ENCODE data around the gene GREB1. TPM values are rescaled to one million over a fixed set of nuclear protein-coding genes. Genes with fewer than 3 reads are reported as not detected.

The GREB1 gene
- total and polyA plus RNA-seq, 2 donors (not counting 1 experiment from before 2014, with no cell fraction given): 0.04 to 0.39 TPM

GRCh38 chr2:11628675-11629074, 94.8 kb downstream of the GREB1 start:
- Histone ChIP-seq H3K9me3 (ENCODE audit: control extremely low read depth in 1 of 3, control insufficient read depth in 2 of 3, insufficient read depth in 1 of 3, low read length in 2 of 3) (peaks cover 0 to 22% (median 3%) of the 10 kb centered on the region in 3 donors), H3K4me1 (ENCODE audit: control insufficient read depth in 2 of 2, insufficient read depth in 2 of 2, low read length in 2 of 2) (no peaks in the 10 kb centered on the region), H3K9ac (ENCODE audit: low read length) (no peak overlapping the region), H3K27me3 (replicated peaks in 1 of 4; ENCODE audit: control extremely low read depth in 1 of 4, control insufficient read depth in 3 of 4, insufficient read depth in 4 of 4, low read length in 3 of 4) (no peaks in the 10 kb centered on the region), H3K27ac (ENCODE audit: low read length in 2 of 2) (no peak overlapping the region), H3K36me3 (replicated peaks in 1 of 2; ENCODE audit: control extremely low read depth in 1 of 2, control insufficient read depth in 1 of 2, extremely low read depth in 1 of 2, insufficient read depth in 2 of 2, low read length in 1 of 2) (no peaks in the 10 kb centered on the region), H3K79me2 (ENCODE audit: control insufficient read depth, insufficient read depth, low read length) (no peaks in the 10 kb centered on the region), H3K4me2 (replicated peaks; ENCODE audit: low read depth, low read length, poor library complexity, severe bottlenecking) (no peak overlapping the region), H4K20me1 (ENCODE audit: control insufficient read depth, insufficient read depth, low read length, poor library complexity, severe bottlenecking) (no peaks in the 10 kb centered on the region), H2AFZ (ENCODE audit: insufficient read depth, low read depth, low read length, poor library complexity, severe bottlenecking) (no peak overlapping the region), H3K4me3 (ENCODE audit: control extremely low read depth in 1 of 5, extremely low read depth in 1 of 5, insufficient read depth in 1 of 5, low read depth in 2 of 5, low read length in 4 of 5) (no peak overlapping the region)
- POLR2A ChIA-PET: no interaction called here
- Mint-ChIP-seq H3K27me3 (peaks cover 7% of the 10 kb centered on the region), H3K9me3 (ENCODE audit: insufficient read depth) (peaks cover 4% of the 10 kb centered on the region), H3K4me3 (no peak overlapping the region), H3K27ac (no peak overlapping the region), H3K4me1 (no peaks in the 10 kb centered on the region)
- no peak for DNase-seq
- intact Hi-C loops (cut with micrococcal nuclease): no loop called here
- TF ChIP-seq CTCF (IDR thresholded peaks at IDR 0.05): no peak
- no peak for TF ChIP-seq EZH2 (IDR thresholded peaks at IDR 0.05; ENCODE audit: borderline replicate concordance, insufficient read depth, low read depth, low read length, poor library complexity, severe bottlenecking)
- 78% methylated on average over 9 of the region's 9 CpGs for WGBS (ENCODE audit: insufficient coverage)
- CTCF ChIA-PET: no interaction called here
- ATAC-seq (ENCODE audit: low read depth): no peak

- H3K27me3 Mint-ChIP-seq: peaks cover 7% of the 10 kb centered on the region
- ATAC-seq (ENCODE audit: low read depth) (no peak), DNase-seq (no peak)
- POLR2A ChIA-PET: no interaction called here
- TF ChIP-seq CTCF (IDR thresholded peaks at IDR 0.05) (no peak), EZH2 (IDR thresholded peaks at IDR 0.05; ENCODE audit: borderline replicate concordance, insufficient read depth, low read depth, low read length, poor library complexity, severe bottlenecking) (no peak)
- no peak overlapping the region for H3K4me3 Mint-ChIP-seq
- 90% methylated on average over 11 of the region's 11 CpGs for WGBS (ENCODE audit: insufficient coverage)
- Histone ChIP-seq H4K20me1 (ENCODE audit: control insufficient read depth, insufficient read depth, low read length, poor library complexity, severe bottlenecking) (no peaks in the 10 kb centered on the region), H3K4me1 (ENCODE audit: control insufficient read depth in 2 of 2, insufficient read depth in 2 of 2, low read length in 2 of 2) (no peaks in the 10 kb centered on the region), H3K9ac (ENCODE audit: low read length) (no peak overlapping the region), H3K4me3 (ENCODE audit: control extremely low read depth in 1 of 5, extremely low read depth in 1 of 5, insufficient read depth in 1 of 5, low read depth in 2 of 5, low read length in 4 of 5) (no peak overlapping the region), H3K79me2 (ENCODE audit: control insufficient read depth, insufficient read depth, low read length) (no peaks in the 10 kb centered on the region), H3K27ac (ENCODE audit: low read length in 2 of 2) (no peak overlapping the region), H3K4me2 (replicated peaks; ENCODE audit: low read depth, low read length, poor library complexity, severe bottlenecking) (no peak overlapping the region), H2AFZ (ENCODE audit: insufficient read depth, low read depth, low read length, poor library complexity, severe bottlenecking) (no peak overlapping the region), H3K36me3 (replicated peaks in 1 of 2; ENCODE audit: control extremely low read depth in 1 of 2, control insufficient read depth in 1 of 2, extremely low read depth in 1 of 2, insufficient read depth in 2 of 2, low read length in 1 of 2) (no peaks in the 10 kb centered on the region), H3K27me3 (replicated peaks in 1 of 4; ENCODE audit: control extremely low read depth in 1 of 4, control insufficient read depth in 3 of 4, insufficient read depth in 4 of 4, low read length in 3 of 4) (no peaks in the 10 kb centered on the region), H3K9me3 (ENCODE audit: control extremely low read depth in 1 of 3, control insufficient read depth in 2 of 3, insufficient read depth in 1 of 3, low read length in 2 of 3) (peaks cover 0 to 22% (median 3%) of the 10 kb centered on the region in 3 donors)
- H3K27ac Mint-ChIP-seq: no peak overlapping the region
- intact Hi-C loops (cut with micrococcal nuclease): no loop called here
- CTCF ChIA-PET: no interaction called here
- peaks cover 4% of the 10 kb centered on the region for H3K9me3 Mint-ChIP-seq (ENCODE audit: insufficient read depth)
- no peaks in the 10 kb centered on the region for H3K4me1 Mint-ChIP-seq
Measured at GRCh38 chr2:11629215-11629614, 95.4 kb downstream of the GREB1 start.

All from B cell (primary cell).